Stomach (tissue), 9 donors: ENCODE measurements around the gene MACROD1. TPM values are rescaled to one million over a fixed set of nuclear protein-coding genes. Genes with fewer than 3 reads are reported as not detected.

Experiments
- DNase-seq, 2 donors: peaks; one replicate each; pipeline versions ENCODE4 v3.0.0 to v3.0.0-alpha.2; 2013 to 2019
- H3K27ac ChIP-seq, 5 donors: fragments of 200-600 bp in 4 of 5; sonication (generic) in 4 of 5; one replicate each; pipeline ENCODE4 v1.5.1; 2013 to 2019; ENCODE audit warnings: mild to moderate bottlenecking in 1 of 5, moderate library complexity in 1 of 5
- H3K27me3 ChIP-seq, 3 donors: fragments of 200-600 bp; sonication (generic); one replicate each; pipeline ENCODE4 v1.5.1; 2017 to 2019; ENCODE audit warnings: mixed run types in 1 of 3
- H3K36me3 ChIP-seq, 4 donors: fragments of 200-600 bp; sonication (generic); 1 replicate in 3 of 4; 2 replicates in 1 of 4; pipeline ENCODE4 v1.5.1; 2016 to 2019
- H3K4me1 ChIP-seq, 4 donors: fragments of 200-600 bp; sonication (generic); one replicate each; pipeline ENCODE4 v1.5.1; 2016 to 2019
- H3K4me3 ChIP-seq, 4 donors: fragments of 200-600 bp; sonication (generic) in 3 of 4; one replicate each; pipeline ENCODE4 v1.5.1; 2016 to 2019; ENCODE audit warnings: mild to moderate bottlenecking in 1 of 4
- H3K9me3 ChIP-seq, 4 donors: fragments of 200-600 bp; sonication (generic); one replicate each; pipeline ENCODE4 v1.5.1; 2016 to 2019
- EP300 ChIP-seq: sonication (generic); formaldehyde crosslinking; IDR thresholded peaks from one replicate; pipeline ENCODE4 v1.6.1; 2017; ENCODE audit warnings: antibody characterized with exemption
- POLR2A ChIP-seq, 4 donors: fragments of 450-650 bp; IDR thresholded peaks; one replicate each; pipeline ENCODE4 v1.6.1; 2016; ENCODE audit warnings: antibody characterized with exemption in 4 of 4, control low read depth in 2 of 4, mild to moderate bottlenecking in 1 of 4, moderate library complexity in 1 of 4
- POLR2AphosphoS5 ChIP-seq, 3 donors: sonication (generic); formaldehyde crosslinking; IDR thresholded peaks; one replicate each; pipeline ENCODE4 v1.6.1; 2016; ENCODE audit warnings: antibody characterized with exemption in 3 of 3
- WGBS, 5 donors: extraction: QIAGEN DNeasy Blood & Tissue Kit in 3 of 5; methylation state at CpG; one replicate each; pipeline versions ENCODE4 v1.1.5 to v1.1.7; 2013 to 2018; 5-methylcytosine and 5-hydroxymethylcytosine counted together
- intact Hi-C: fragments of 100-400 bp; cut with DNase I; formaldehyde crosslinking; loops from one replicate; pipeline ENCODE4 v1.15.1; 2023; ENCODE audit warnings: low total_unique reads
- polyA plus RNA-seq, 3 donors: library from polyadenylated mRNA; stranded (reverse); fragments of 200-250 nt; gene quantifications; one replicate each; pipeline ENCODE4 v1.2.3, GENCODE V29; 2013
- total RNA-seq, 5 donors: library from RNA; depleted of rRNA; stranded (reverse); fragments of >200 nt; gene quantifications; one replicate each; pipeline versions ENCODE4 v1.1.0 to v1.2.3, GENCODE V29; 2014 to 2016
- TF ChIP-seq, protein P1 (sequence below), 7 experiments: fragments of 450-650 bp in 4 of 7; fragments of 200-600 bp in 3 of 7; sonication (generic) in 3 of 7; IDR thresholded peaks; one replicate each; pipeline ENCODE4 v1.5.1; 2016 to 2019; ENCODE audit warnings: antibody characterized with exemption in 7 of 7, control low read depth in 2 of 7, mild to moderate bottlenecking in 1 of 7
- donor health status: healthy with polysubstance abuse.
- donor health status: Bipolar disorder and iron deficiency.
- donor health status: healthy.

MACROD1 gene
- total and polyA plus RNA-seq, 8 donors, result 18.0 to 283 (median 47.4) TPM

DNA sequence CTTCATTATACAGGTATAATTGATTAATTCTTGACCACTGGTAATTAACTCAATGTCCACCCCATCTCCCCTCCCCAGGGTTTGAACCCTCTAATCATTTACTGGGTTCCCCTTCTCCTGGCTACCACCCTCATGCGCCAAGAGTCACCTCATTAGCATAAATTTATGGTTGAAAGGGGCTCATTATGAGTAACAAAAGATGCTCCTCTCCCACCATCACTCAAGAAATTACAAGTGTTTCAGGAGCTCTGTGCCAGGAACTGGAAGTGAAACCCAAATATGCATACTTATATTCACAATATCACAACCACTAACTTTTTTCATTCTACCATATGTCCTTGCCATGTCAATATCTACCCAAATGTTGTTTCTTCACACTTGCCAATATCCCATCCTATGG is 12.3 kb upstream of the MACROD1 start:
- Histone ChIP-seq H3K36me3 (no peaks in the 10 kb centered on the region), H3K4me1 (peaks cover 18 to 29% (median 24%) of the 10 kb centered on the region in 4 donors), H3K27ac (no peak overlapping the region), H3K4me3 (no peak overlapping the region), H3K27me3 (no peaks in the 10 kb centered on the region), H3K9me3 (no peaks in the 10 kb centered on the region)
- 76 to 100% (median 85%) methylated on average over 1 of the region's 1 CpG for WGBS, 5 donors
- intact Hi-C loops, result no loop called here
- no peak for DNase-seq
- TF ChIP-seq EP300 (no peak), POLR2AphosphoS5 (IDR thresholded peaks at IDR 0.05) (no peak), POLR2A (IDR thresholded peaks at IDR 0.05) (no peak)
- TF ChIP-seq, protein P1, sequence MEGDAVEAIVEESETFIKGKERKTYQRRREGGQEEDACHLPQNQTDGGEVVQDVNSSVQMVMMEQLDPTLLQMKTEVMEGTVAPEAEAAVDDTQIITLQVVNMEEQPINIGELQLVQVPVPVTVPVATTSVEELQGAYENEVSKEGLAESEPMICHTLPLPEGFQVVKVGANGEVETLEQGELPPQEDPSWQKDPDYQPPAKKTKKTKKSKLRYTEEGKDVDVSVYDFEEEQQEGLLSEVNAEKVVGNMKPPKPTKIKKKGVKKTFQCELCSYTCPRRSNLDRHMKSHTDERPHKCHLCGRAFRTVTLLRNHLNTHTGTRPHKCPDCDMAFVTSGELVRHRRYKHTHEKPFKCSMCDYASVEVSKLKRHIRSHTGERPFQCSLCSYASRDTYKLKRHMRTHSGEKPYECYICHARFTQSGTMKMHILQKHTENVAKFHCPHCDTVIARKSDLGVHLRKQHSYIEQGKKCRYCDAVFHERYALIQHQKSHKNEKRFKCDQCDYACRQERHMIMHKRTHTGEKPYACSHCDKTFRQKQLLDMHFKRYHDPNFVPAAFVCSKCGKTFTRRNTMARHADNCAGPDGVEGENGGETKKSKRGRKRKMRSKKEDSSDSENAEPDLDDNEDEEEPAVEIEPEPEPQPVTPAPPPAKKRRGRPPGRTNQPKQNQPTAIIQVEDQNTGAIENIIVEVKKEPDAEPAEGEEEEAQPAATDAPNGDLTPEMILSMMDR (IDR thresholded peaks at IDR 0.05), result no peak

- Histone ChIP-seq H3K4me3 (no peak overlapping the region), H3K27me3 (no peaks in the 10 kb centered on the region), H3K9me3 (no peaks in the 10 kb centered on the region), H3K27ac (no peak overlapping the region), H3K4me1 (peaks cover 11 to 14% (median 13%) of the 10 kb centered on the region in 4 donors), H3K36me3 (no peaks in the 10 kb centered on the region)
- 84 to 89% (median 85%) methylated on average over 8 of the region's 8 CpGs for WGBS, 5 donors
- DNase-seq, result no peak
- intact Hi-C loops, result no loop called here
- TF ChIP-seq, protein P1 (IDR thresholded peaks at IDR 0.05), result no peak
- TF ChIP-seq POLR2A (IDR thresholded peaks at IDR 0.05) (no peak), POLR2AphosphoS5 (IDR thresholded peaks at IDR 0.05) (no peak), EP300 (no peak)
Measured at GRCh38 chr11:64176751-64177150, 10.8 kb upstream of the MACROD1 start.

DNA sequence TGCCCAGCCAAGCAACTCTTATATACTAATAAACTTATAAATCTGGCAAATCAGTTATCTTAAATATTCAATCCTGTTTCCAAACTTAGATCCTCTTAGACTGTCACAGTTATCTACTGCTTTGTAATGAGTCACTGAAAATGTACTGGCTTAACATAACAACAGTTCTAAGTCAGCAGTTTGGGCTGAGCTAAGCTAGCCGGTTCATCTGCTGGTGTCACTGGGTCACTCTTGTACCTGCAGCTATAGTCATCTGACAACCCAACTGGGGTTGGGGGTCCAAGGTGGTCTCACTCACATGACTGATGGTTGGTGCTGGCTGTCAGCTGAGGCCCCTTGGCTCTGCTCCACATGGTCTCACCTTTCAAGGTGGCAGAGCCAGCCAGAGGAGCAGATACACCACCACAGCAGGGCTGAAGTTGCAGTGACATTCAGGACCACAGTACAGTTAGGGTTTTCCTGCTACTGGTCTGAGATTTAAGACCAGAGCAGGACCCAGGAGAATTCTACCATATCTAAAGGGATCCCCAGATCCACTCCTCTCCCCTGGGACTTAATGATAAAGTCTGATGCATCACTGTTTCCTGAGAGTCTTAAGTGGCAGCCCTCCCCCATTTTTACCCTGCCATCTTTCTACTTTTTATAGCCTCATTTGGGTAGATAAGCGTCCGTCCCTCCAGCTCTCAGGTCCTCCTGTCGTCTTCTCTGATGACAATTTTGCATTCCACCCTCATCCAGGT is 7.9 kb upstream of the MACROD1 start:
- intact Hi-C loops, result no loop called here
- Histone ChIP-seq H3K4me1 (no peaks in the 10 kb centered on the region), H3K9me3 (no peaks in the 10 kb centered on the region), H3K4me3 (no peak overlapping the region), H3K27me3 (no peaks in the 10 kb centered on the region), H3K27ac (no peak overlapping the region), H3K36me3 (no peaks in the 10 kb centered on the region)
- no peak for TF ChIP-seq POLR2A (IDR thresholded peaks at IDR 0.05)
- no peak for TF ChIP-seq EP300
- TF ChIP-seq, protein P1 (IDR thresholded peaks at IDR 0.05), result no peak
- TF ChIP-seq POLR2AphosphoS5 (IDR thresholded peaks at IDR 0.05), result no peak
- DNase-seq, result no peak
- 84 to 94% (median 93%) methylated on average over 4 of the region's 4 CpGs for WGBS, 5 donors

DNA sequence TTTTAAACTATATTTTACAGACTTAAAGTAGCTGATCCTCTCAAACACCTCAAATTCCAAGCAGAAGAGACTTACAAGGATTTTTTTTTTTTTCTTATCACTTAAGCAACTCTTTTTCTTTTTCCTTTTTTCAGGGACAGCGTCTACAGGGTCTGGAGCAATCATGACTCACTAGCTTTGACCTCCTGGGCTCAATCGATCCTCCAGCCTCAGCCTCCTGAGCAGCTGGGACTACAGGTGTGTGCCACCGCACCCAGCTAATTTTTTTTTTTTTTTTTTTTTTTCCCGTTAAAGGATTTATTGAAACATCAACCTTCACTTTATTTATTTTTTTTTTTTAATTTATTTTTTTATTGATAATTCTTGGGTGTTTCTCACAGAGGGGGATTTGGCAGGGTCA is 4.5 kb upstream of the MACROD1 start:
- Histone ChIP-seq H3K27me3 (no peaks in the 10 kb centered on the region), H3K27ac (no peak overlapping the region), H3K4me1 (peaks cover 2 to 14% (median 12%) of the 10 kb centered on the region in 4 donors), H3K4me3 (no peak overlapping the region), H3K36me3 (no peaks in the 10 kb centered on the region), H3K9me3 (no peaks in the 10 kb centered on the region)
- no peak for DNase-seq
- 85 to 92% (median 89%) methylated on average over 4 of the region's 4 CpGs for WGBS, 5 donors
- intact Hi-C loops, result no loop called here
- TF ChIP-seq POLR2A (IDR thresholded peaks at IDR 0.05), result no peak
- no peak for TF ChIP-seq EP300
- TF ChIP-seq, protein P1 (IDR thresholded peaks at IDR 0.05), result no peak
- TF ChIP-seq POLR2AphosphoS5 (IDR thresholded peaks at IDR 0.05), result no peak
